SK-N-SH treated with all-trans-retinoic acid at 6 μM for 48 hours (cell line): ENCODE measurements around the gene IGFBP7.

Experiments used
- ATAC-seq: fragments of 200-7000 bp; cut with Tn5 transposase; 3 replicates; pipeline ENCODE4 v1.9.1; 2020; ENCODE audit warnings: mild to moderate bottlenecking, moderate library complexity
- ARNTL ChIP-seq: fragments of 450-650 bp; formaldehyde crosslinking; IDR thresholded peaks from 2 replicates; pipeline ENCODE4 v1.5.0; 2020; ENCODE audit warnings: low read depth, mild to moderate bottlenecking, moderate library complexity, borderline replicate concordance
- CSDC2 ChIP-seq: fragments of 250-450 bp; sonication (Bioruptor Pico); IDR thresholded peaks from 2 replicates; pipeline ENCODE4 v1.5.0; 2020; ENCODE audit warnings: mild to moderate bottlenecking, moderate library complexity
- GLIS3 ChIP-seq: fragments of 250-450 bp; sonication (Bioruptor Pico); IDR thresholded peaks from 2 replicates; pipeline ENCODE4 v1.5.0; 2020; ENCODE audit warnings: mild to moderate bottlenecking, moderate library complexity
- ISL1 ChIP-seq: fragments of 250-450 bp; sonication (Bioruptor Pico); IDR thresholded peaks from 2 replicates; pipeline ENCODE4 v2.1.2; 2022; ENCODE audit warnings: mild to moderate bottlenecking, moderate library complexity
- OSR1 ChIP-seq: fragments of 250-450 bp; sonication (Bioruptor Pico); IDR thresholded peaks from 2 replicates; pipeline ENCODE4 v1.8.0; 2022; ENCODE audit warnings: moderate library complexity, mild to moderate bottlenecking, inconsistent platforms
- PPARA ChIP-seq: fragments of 250-450 bp; sonication (Bioruptor Pico); IDR thresholded peaks from 2 replicates; pipeline ENCODE4 v1.5.0; 2020; ENCODE audit warnings: mild to moderate bottlenecking, borderline replicate concordance
- RARB ChIP-seq: fragments of 250-450 bp; sonication (Bioruptor Pico); IDR thresholded peaks from 2 replicates; pipeline ENCODE4 v1.8.0; 2021; ENCODE audit warnings: mild to moderate bottlenecking, moderate library complexity
- SNAI2 ChIP-seq: fragments of 250-450 bp; sonication (Bioruptor Pico); IDR thresholded peaks from 2 replicates; pipeline ENCODE4 v1.5.0; 2020; ENCODE audit warnings: mild to moderate bottlenecking, moderate library complexity
- TCF4 ChIP-seq: fragments of 250-450 bp; sonication (Bioruptor Pico); IDR thresholded peaks from 2 replicates; pipeline ENCODE4 v1.8.0; 2021; ENCODE audit warnings: mild to moderate bottlenecking, moderate library complexity, borderline replicate concordance
- TOX ChIP-seq: fragments of 250-450 bp; sonication (Bioruptor Pico); IDR thresholded peaks from 2 replicates; pipeline ENCODE4 v1.8.0; 2021; ENCODE audit warnings: mild to moderate bottlenecking, moderate library complexity, borderline replicate concordance
- ZC3H10 ChIP-seq: fragments of 250-450 bp; sonication (Bioruptor Pico); IDR thresholded peaks from 2 replicates; pipeline ENCODE4 v1.5.1; 2021; ENCODE audit warnings: mild to moderate bottlenecking, moderate library complexity
- ZFP30 ChIP-seq: fragments of 450-650 bp; formaldehyde crosslinking; IDR thresholded peaks from 2 replicates; pipeline ENCODE4 v1.5.0; 2022; ENCODE audit warnings: mild to moderate bottlenecking, moderate library complexity
- ZNF565 ChIP-seq: fragments of 450-650 bp; formaldehyde crosslinking; conservative IDR thresholded peaks from 2 replicates; pipeline ENCODE4 v1.5.0; 2020; ENCODE audit warnings: low read depth, mild to moderate bottlenecking, moderate library complexity
- ZNF70 ChIP-seq: fragments of 450-650 bp; formaldehyde crosslinking; IDR thresholded peaks from 2 replicates; pipeline ENCODE4 v1.5.0; 2020; ENCODE audit warnings: mild to moderate bottlenecking, moderate library complexity
- ZNF8 ChIP-seq: fragments of 450-650 bp; formaldehyde crosslinking; IDR thresholded peaks from 2 replicates; pipeline ENCODE4 v1.5.0; 2020; ENCODE audit warnings: mild to moderate bottlenecking, moderate library complexity
- TF ChIP-seq, protein P1 (sequence below): fragments of 250-450 bp; sonication (Bioruptor Pico); IDR thresholded peaks from 2 replicates; pipeline ENCODE4 v1.5.1; 2020; ENCODE audit warnings: low read depth, mild to moderate bottlenecking, moderate library complexity
- TF ChIP-seq, protein P2 (sequence below): fragments of 250-450 bp; sonication (Bioruptor Pico); IDR thresholded peaks from 2 replicates; pipeline ENCODE4 v1.5.0; 2020; ENCODE audit warnings: mild to moderate bottlenecking, moderate library complexity
- TF ChIP-seq, protein P3 (sequence below): fragments of 250-450 bp; sonication (Bioruptor Pico); IDR thresholded peaks from 2 replicates; pipeline ENCODE4 v1.8.0; 2021; ENCODE audit warnings: low read depth, mild to moderate bottlenecking, moderate library complexity, borderline replicate concordance
- TF ChIP-seq, protein P4 (sequence below): fragments of 250-450 bp; sonication (Bioruptor Pico); IDR thresholded peaks from 2 replicates; pipeline ENCODE4 v1.5.1; 2021; ENCODE audit warnings: mild to moderate bottlenecking, moderate library complexity

The IGFBP7 gene

DNA sequence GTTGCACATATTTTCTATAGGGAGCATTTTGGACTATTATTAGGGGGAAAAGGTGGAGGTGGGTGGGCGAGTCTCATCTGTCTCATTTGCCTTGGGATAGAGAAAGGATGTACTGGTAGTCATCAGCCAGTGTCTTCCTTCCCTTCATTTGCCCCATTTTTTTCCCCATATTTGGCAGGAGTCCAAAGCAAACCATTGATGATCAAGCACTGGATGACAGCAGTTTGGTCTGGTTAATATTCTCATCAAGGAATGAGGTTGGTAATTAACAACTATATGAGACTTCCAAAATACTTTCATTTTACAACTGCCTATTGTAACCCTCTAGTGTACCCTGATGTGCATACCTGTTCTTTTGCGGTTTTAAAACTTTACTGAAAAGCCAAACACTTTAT, 22.6 kb upstream of the IGFBP7 start:
- no peak for ATAC-seq
- TF ChIP-seq RARB (no peak), ZNF8 (CRISPR knock-in tag) (no peak), TOX (CRISPR knock-in tag) (no peak), ZFP30 (CRISPR knock-in tag) (no peak), SNAI2 (no peak), TCF4 (CRISPR knock-in tag) (no peak), CSDC2 (no peak), ZNF70 (CRISPR knock-in tag) (no peak), ARNTL (CRISPR knock-in tag) (no peak), OSR1 (CRISPR knock-in tag) (no peak)
- TF ChIP-seq, protein P1, sequence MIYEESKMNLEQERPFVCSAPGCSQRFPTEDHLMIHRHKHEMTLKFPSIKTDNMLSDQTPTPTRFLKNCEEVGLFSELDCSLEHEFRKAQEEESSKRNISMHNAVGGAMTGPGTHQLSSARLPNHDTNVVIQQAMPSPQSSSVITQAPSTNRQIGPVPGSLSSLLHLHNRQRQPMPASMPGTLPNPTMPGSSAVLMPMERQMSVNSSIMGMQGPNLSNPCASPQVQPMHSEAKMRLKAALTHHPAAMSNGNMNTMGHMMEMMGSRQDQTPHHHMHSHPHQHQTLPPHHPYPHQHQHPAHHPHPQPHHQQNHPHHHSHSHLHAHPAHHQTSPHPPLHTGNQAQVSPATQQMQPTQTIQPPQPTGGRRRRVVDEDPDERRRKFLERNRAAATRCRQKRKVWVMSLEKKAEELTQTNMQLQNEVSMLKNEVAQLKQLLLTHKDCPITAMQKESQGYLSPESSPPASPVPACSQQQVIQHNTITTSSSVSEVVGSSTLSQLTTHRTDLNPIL (CRISPR knock-in tag): no peak
- TF ChIP-seq, protein P2, sequence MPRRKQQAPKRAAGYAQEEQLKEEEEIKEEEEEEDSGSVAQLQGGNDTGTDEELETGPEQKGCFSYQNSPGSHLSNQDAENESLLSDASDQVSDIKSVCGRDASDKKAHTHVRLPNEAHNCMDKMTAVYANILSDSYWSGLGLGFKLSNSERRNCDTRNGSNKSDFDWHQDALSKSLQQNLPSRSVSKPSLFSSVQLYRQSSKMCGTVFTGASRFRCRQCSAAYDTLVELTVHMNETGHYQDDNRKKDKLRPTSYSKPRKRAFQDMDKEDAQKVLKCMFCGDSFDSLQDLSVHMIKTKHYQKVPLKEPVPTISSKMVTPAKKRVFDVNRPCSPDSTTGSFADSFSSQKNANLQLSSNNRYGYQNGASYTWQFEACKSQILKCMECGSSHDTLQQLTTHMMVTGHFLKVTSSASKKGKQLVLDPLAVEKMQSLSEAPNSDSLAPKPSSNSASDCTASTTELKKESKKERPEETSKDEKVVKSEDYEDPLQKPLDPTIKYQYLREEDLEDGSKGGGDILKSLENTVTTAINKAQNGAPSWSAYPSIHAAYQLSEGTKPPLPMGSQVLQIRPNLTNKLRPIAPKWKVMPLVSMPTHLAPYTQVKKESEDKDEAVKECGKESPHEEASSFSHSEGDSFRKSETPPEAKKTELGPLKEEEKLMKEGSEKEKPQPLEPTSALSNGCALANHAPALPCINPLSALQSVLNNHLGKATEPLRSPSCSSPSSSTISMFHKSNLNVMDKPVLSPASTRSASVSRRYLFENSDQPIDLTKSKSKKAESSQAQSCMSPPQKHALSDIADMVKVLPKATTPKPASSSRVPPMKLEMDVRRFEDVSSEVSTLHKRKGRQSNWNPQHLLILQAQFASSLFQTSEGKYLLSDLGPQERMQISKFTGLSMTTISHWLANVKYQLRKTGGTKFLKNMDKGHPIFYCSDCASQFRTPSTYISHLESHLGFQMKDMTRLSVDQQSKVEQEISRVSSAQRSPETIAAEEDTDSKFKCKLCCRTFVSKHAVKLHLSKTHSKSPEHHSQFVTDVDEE (CRISPR knock-in tag): no peak
- TF ChIP-seq, protein P3, sequence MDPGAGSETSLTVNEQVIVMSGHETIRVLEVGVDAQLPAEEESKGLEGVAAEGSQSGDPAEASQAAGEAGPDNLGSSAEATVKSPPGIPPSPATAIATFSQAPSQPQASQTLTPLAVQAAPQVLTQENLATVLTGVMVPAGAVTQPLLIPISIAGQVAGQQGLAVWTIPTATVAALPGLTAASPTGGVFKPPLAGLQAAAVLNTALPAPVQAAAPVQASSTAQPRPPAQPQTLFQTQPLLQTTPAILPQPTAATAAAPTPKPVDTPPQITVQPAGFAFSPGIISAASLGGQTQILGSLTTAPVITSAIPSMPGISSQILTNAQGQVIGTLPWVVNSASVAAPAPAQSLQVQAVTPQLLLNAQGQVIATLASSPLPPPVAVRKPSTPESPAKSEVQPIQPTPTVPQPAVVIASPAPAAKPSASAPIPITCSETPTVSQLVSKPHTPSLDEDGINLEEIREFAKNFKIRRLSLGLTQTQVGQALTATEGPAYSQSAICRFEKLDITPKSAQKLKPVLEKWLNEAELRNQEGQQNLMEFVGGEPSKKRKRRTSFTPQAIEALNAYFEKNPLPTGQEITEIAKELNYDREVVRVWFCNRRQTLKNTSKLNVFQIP (CRISPR knock-in tag): no peak
- TF ChIP-seq, all 23 proteins: peak for 0

DNA sequence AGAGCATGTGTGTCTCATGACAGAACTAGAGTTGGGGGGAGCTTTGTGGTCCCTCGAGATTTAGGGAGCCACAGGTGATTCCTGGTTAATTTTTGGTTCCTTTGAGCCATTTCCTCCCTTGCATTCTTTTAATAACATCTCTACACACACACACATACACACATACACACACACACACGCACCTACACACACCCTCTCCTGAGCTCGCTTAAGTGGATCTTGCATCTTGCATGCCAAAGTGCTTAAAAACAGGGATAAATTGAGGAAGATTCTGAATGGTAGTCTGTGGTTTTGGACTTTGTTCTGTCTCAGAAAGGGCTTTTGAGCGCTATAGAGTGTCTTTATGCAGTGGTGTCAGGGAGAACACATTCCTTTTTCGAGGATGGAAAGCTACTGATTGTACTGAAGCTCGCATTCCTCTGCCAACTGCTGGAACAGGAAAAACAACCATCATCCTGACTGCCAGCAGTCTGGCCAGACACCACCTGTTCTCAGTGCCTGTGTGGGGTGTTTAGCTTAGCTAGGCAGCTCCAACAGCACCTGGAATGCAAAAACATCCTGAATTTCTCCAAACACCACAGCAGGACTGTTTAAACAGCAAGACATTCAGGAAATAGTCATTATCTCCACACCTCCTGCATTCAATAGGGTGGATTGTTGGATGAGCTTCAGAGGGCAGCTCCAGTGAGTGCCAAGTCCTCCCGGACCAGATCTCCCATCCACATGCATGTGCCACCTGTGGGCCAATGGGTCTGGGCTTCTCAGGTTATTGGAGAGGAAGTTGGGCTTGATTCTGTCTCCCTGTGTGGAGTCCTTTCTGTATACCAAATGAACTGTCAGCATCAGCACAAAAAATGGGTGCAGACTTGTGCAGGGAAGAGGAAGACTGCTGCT, 21.9 kb upstream of the IGFBP7 start:
- ATAC-seq: no peak
- TF ChIP-seq SNAI2: no peak
- no peak for TF ChIP-seq OSR1 (CRISPR knock-in tag)
- TF ChIP-seq, protein P1 (CRISPR knock-in tag): no peak
- TF ChIP-seq TOX (CRISPR knock-in tag): no peak
- TF ChIP-seq GLIS3: no peak
- no peak for TF ChIP-seq ZNF8 (CRISPR knock-in tag)

DNA sequence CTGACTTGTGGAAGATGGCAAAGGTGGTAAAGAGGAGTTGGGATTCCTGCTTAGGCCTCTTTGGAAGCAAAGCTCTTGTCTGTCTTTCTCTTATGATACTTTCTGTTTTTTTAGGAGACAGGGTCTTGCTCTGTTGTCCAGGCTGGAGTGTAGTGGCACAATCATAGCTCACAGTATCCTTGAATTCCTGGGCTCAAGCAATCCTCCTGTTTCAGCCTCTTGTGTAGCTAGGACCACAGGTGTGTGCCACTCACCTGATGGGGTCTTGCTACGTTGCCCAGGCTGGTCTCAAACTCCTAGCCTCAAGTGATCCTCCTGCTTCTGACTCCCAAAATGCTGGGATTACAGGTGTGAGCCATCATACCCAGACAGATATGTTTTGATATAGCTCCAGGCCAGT, 19.3 kb upstream of the IGFBP7 start:
- TF ChIP-seq ZC3H10 (CRISPR knock-in tag): no peak
- no peak for TF ChIP-seq ZFP30 (CRISPR knock-in tag)
- no peak for TF ChIP-seq ZNF565
- TF ChIP-seq, protein P4, sequence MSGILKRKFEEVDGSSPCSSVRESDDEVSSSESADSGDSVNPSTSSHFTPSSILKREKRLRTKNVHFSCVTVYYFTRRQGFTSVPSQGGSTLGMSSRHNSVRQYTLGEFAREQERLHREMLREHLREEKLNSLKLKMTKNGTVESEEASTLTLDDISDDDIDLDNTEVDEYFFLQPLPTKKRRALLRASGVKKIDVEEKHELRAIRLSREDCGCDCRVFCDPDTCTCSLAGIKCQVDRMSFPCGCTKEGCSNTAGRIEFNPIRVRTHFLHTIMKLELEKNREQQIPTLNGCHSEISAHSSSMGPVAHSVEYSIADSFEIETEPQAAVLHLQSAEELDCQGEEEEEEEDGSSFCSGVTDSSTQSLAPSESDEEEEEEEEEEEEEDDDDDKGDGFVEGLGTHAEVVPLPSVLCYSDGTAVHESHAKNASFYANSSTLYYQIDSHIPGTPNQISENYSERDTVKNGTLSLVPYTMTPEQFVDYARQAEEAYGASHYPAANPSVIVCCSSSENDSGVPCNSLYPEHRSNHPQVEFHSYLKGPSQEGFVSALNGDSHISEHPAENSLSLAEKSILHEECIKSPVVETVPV (CRISPR knock-in tag): no peak
- no peak for TF ChIP-seq ISL1 (CRISPR knock-in tag)
- no peak for TF ChIP-seq TCF4 (CRISPR knock-in tag)
- no peak for TF ChIP-seq CSDC2
- TF ChIP-seq PPARA (CRISPR knock-in tag): no peak
- TF ChIP-seq ZNF70 (CRISPR knock-in tag): no peak
- no peak for TF ChIP-seq RARB
- ATAC-seq: no peak
